ENCODE data around the gene OR5T3.
"Not testable (repeated sequence)": the region's sequence is repeated elsewhere in the genome, so short reads cannot be mapped to it uniquely, and the experiment has no call there.

OR5T3 gene

DNA sequence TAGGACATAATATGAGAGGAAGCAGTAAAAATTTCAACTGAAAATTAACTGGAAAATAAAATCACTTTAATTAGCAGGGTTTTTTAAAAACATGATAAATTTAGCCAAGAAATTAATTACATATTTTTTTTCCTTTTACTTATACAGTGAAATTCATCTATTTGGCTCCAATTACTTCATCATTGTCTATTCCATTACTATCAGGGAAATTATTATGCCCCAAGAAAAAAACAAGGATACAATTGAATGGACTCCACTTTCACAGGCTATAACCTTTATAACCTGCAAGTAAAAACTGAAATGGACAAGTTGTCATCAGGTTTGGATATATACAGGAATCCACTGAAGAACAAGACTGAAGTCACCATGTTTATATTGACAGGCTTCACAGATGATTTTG is at the start of gene OR5T3:
OR5T3 (plus strand) TSS at position 301 of the 400 bp plus-strand sequence; CDS start at position 301, 0 bp downstream.
- H3K9me3 ChIP-seq (ENCODE audit: control insufficient read depth in 2 of 2, low read length in 2 of 2) = no peaks in the 10 kb centered on the region
- no peaks in the 10 kb centered on the region for H3K36me3 ChIP-seq (ENCODE audit: control insufficient read depth in 2 of 2, insufficient read depth in 2 of 2, low read length in 2 of 2)
- H3K27me3 ChIP-seq (ENCODE audit: control insufficient read depth in 1 of 2, insufficient read depth in 2 of 2, low read length in 2 of 2) = no peaks in the 10 kb centered on the region
- no peak within 1 kb of the TSS for H3K9ac ChIP-seq (ENCODE audit: low read length in 2 of 2)
- H3K4me1 ChIP-seq (ENCODE audit: control insufficient read depth, insufficient read depth, low read length) = no peaks in the 10 kb centered on the region
- no peak within 1 kb of the TSS for H3K27ac ChIP-seq (ENCODE audit: low read length)
- H3K4me3 ChIP-seq (ENCODE audit: low read length in 2 of 2) = no peak within 1 kb of the TSS

DNA sequence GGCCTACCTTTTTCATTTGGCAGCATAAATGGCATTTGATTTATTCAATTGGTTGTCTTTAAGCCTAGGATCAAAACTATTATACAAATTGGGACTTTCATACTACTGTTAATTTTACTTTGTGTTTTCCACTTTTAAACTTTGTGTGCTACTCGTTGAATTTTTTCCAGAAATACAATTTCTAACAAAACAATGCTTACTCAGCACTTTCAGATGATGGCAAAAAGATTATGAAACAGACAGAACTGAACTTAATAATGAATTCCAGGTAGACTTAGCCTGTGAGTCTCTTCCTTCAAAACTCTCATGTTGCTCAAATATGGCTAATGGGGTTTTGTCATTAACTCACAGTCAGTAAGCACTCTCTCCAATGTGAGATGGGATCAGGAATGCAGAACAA is 44.3 kb upstream of the OR5T3 start:
- no peak overlapping the region for H3K9ac ChIP-seq (ENCODE audit: low read length in 2 of 2)
- no peaks in the 10 kb centered on the region for H3K36me3 ChIP-seq (ENCODE audit: control insufficient read depth in 2 of 2, insufficient read depth in 2 of 2, low read length in 2 of 2)
- no peaks in the 10 kb centered on the region for H3K9me3 ChIP-seq (ENCODE audit: control insufficient read depth in 2 of 2, low read length in 2 of 2)
- no peak overlapping the region for H3K27ac ChIP-seq (ENCODE audit: low read length)
- no peaks in the 10 kb centered on the region for H3K27me3 ChIP-seq (ENCODE audit: control insufficient read depth in 1 of 2, insufficient read depth in 2 of 2, low read length in 2 of 2)
- H3K4me3 ChIP-seq (ENCODE audit: low read length in 2 of 2) = no peak overlapping the region
- no peaks in the 10 kb centered on the region for H3K4me1 ChIP-seq (ENCODE audit: control insufficient read depth, insufficient read depth, low read length)

DNA sequence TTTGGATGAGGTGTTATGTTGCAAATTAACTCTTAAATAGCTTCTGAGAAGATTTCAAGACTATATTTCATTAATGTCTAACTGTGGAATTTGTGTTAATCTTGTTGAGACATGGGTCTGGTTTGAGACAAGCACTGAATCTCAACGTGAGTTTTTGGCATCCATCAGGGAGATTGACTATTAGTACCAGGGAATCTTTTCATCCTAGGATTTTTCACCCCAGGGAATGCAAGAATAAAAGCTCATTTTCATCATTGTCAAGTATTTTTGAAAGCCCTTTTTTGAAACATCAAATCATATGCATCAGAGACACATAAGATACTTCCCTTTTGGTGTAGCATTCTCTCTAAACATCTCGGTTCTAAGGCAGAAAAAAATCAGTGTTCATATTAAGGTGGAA is 37.5 kb upstream of the OR5T3 start:
- Histone ChIP-seq H3K27me3 (ENCODE audit: control insufficient read depth in 1 of 2, insufficient read depth in 2 of 2, low read length in 2 of 2) (no peaks in the 10 kb centered on the region), H3K4me3 (ENCODE audit: low read length in 2 of 2) (no peak overlapping the region), H3K27ac (ENCODE audit: low read length) (no peak overlapping the region), H3K36me3 (ENCODE audit: control insufficient read depth in 2 of 2, insufficient read depth in 2 of 2, low read length in 2 of 2) (no peaks in the 10 kb centered on the region), H3K4me1 (ENCODE audit: control insufficient read depth, insufficient read depth, low read length) (no peaks in the 10 kb centered on the region), H3K9me3 (ENCODE audit: control insufficient read depth in 2 of 2, low read length in 2 of 2) (no peaks in the 10 kb centered on the region), H3K9ac (ENCODE audit: low read length in 2 of 2) (no peak overlapping the region)

DNA sequence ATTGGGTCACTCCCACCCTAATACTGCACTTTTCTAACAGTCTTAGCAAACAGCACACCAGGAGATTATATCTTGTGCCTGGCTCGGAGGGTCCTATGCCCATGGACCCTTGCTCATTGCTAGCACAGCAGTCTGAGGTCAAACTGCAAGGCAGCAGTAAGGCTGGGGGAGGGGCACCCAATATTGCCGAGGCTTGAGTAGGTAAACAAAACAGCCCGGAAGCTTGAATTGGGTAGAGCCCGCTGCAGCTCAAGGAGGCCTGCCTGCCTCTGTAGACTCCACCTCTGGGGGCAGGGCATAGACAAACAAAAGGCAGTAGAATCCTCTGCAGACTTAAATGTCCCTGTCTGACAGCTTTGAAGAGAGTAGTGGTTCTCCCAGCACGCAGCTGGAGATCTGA is 32.3 kb upstream of the OR5T3 start:
- H3K27me3 ChIP-seq (ENCODE audit: control insufficient read depth in 1 of 2, insufficient read depth in 2 of 2, low read length in 2 of 2); H3K36me3 ChIP-seq (ENCODE audit: control insufficient read depth in 2 of 2, insufficient read depth in 2 of 2, low read length in 2 of 2); H3K27ac ChIP-seq (ENCODE audit: low read length); H3K4me3 ChIP-seq (ENCODE audit: low read length in 2 of 2); H3K9ac ChIP-seq (ENCODE audit: low read length in 2 of 2); H3K4me1 ChIP-seq (ENCODE audit: control insufficient read depth, insufficient read depth, low read length); H3K9me3 ChIP-seq (ENCODE audit: control insufficient read depth in 2 of 2, low read length in 2 of 2): not testable (repeated sequence)

DNA sequence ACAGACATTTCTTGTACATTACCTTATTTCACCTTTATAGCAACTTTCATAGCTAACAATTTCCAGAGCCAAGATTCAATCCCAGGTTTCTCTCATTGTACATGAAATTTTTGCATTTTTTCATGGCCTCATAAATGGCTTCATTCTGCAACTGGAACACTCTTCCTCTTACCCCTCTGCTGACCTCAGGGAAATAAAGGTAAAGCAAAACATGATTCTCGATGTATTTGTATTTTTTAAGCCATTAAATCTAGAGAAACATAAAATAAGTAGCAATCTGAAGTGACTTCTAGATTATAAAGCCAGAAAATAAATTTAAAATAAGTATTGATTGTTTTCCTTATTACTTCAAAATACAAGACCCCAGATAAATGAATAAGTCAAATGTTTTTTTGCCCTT is 17.9 kb upstream of the OR5T3 start, which contains the start of gene OR5T2:
OR5T2 (minus strand) TSS at position 101 of the 400 bp plus-strand sequence. CDS start 1,193 bp downstream, outside the sequence.
- Histone ChIP-seq H3K4me1 (ENCODE audit: control insufficient read depth, insufficient read depth, low read length) (no peaks in the 10 kb centered on the region), H3K27me3 (ENCODE audit: control insufficient read depth in 1 of 2, insufficient read depth in 2 of 2, low read length in 2 of 2) (no peaks in the 10 kb centered on the region), H3K4me3 (ENCODE audit: low read length in 2 of 2) (no peak within 1 kb of the TSS), H3K27ac (ENCODE audit: low read length) (no peak within 1 kb of the TSS), H3K9ac (ENCODE audit: low read length in 2 of 2) (no peak within 1 kb of the TSS), H3K9me3 (ENCODE audit: control insufficient read depth in 2 of 2, low read length in 2 of 2) (peaks cover 0 to 2% of the 10 kb centered on the region in 2 donors), H3K36me3 (ENCODE audit: control insufficient read depth in 2 of 2, insufficient read depth in 2 of 2, low read length in 2 of 2) (no peaks in the 10 kb centered on the region)

DNA sequence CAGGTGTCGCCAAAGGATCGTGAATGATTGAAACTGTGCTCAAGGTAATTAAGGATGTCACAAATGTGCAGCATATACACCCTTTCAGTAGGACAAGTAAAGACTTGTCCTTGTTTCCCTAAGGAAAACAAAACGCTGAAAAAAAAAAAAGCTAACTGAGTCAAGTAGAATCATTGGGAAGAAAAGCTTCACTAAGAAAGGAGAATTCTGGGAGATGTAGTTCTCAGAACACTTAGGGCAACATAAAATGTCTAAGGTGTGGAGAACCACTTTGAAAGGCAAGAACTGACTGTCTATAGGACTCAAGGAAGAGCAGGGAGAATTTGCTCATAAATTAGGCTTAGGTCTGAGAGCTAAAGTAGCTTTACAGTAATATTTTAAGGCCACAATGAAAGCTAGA is 19.0 kb downstream of the OR5T3 start:
- no peaks in the 10 kb centered on the region for H3K36me3 ChIP-seq (ENCODE audit: control insufficient read depth in 2 of 2, insufficient read depth in 2 of 2, low read length in 2 of 2)
- H3K9ac ChIP-seq (ENCODE audit: low read length in 2 of 2) = no peak overlapping the region
- no peak overlapping the region for H3K4me3 ChIP-seq (ENCODE audit: low read length in 2 of 2)
- H3K27me3 ChIP-seq (ENCODE audit: control insufficient read depth in 1 of 2, insufficient read depth in 2 of 2, low read length in 2 of 2) = no peaks in the 10 kb centered on the region
- no peak overlapping the region for H3K27ac ChIP-seq (ENCODE audit: low read length)
- no peaks in the 10 kb centered on the region for H3K4me1 ChIP-seq (ENCODE audit: control insufficient read depth, insufficient read depth, low read length)
- H3K9me3 ChIP-seq (ENCODE audit: control insufficient read depth in 2 of 2, low read length in 2 of 2) = no peaks in the 10 kb centered on the region

DNA sequence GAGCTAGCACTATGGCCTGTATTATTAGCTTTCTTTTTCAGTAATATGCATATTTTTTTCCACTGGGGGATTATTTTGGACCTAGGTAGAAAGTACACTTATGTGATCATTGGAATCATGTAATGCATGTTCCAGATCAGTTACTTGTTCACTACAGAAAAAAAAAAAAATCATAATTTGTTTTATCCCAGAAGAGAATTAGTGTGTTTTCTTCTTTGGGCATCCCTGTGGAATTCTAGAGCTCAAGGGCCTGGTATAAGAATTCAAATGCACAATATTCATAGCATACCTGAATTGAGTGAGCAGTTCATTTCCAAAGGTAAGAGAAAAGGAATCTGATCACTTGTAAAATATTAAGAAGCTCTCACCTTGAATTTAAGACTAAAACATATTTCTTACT is 21.8 kb downstream of the OR5T3 start, which contains the start of gene OR5T1:
OR5T1 (plus strand) TSS at position 301 of the 400 bp plus-strand sequence. CDS start 1,485 bp downstream, outside the sequence.
- Histone ChIP-seq H3K9me3 (ENCODE audit: control insufficient read depth in 2 of 2, low read length in 2 of 2) (no peaks in the 10 kb centered on the region), H3K27me3 (ENCODE audit: control insufficient read depth in 1 of 2, insufficient read depth in 2 of 2, low read length in 2 of 2) (no peaks in the 10 kb centered on the region), H3K4me3 (ENCODE audit: low read length in 2 of 2) (no peak within 1 kb of the TSS), H3K36me3 (ENCODE audit: control insufficient read depth in 2 of 2, insufficient read depth in 2 of 2, low read length in 2 of 2) (no peaks in the 10 kb centered on the region), H3K9ac (ENCODE audit: low read length in 2 of 2) (no peak within 1 kb of the TSS), H3K27ac (ENCODE audit: low read length) (no peak within 1 kb of the TSS), H3K4me1 (ENCODE audit: control insufficient read depth, insufficient read depth, low read length) (no peaks in the 10 kb centered on the region)

DNA sequence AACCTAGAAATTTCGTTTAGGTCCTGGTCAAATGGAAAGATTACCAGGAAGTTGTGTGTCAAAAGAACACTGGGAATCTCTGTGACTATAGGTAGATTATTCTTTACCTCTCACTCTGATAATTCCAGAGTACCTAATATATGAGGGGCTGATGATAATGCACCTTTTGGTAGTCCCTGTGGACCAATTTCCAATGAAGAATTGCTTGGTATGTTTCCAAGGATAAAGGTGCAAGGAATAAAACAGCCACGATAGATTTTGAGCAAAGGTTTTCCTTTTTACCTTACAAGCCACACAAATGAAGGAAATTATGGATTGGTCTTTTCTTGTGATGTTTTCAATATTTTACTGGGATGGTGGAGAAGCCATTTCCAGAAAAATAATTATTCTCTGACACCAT is 40.1 kb downstream of the OR5T3 start, which contains the start of gene OR8H1:
OR8H1 (minus strand) TSS at position 101 of the 400 bp plus-strand sequence. CDS start 1,192 bp downstream, outside the sequence.
- Histone ChIP-seq H3K9ac (ENCODE audit: low read length in 2 of 2) (no peak within 1 kb of the TSS), H3K4me3 (ENCODE audit: low read length in 2 of 2) (no peak within 1 kb of the TSS), H3K36me3 (ENCODE audit: control insufficient read depth in 2 of 2, insufficient read depth in 2 of 2, low read length in 2 of 2) (no peaks in the 10 kb centered on the region), H3K9me3 (ENCODE audit: control insufficient read depth in 2 of 2, low read length in 2 of 2) (no peaks in the 10 kb centered on the region), H3K27me3 (ENCODE audit: control insufficient read depth in 1 of 2, insufficient read depth in 2 of 2, low read length in 2 of 2) (no peaks in the 10 kb centered on the region), H3K27ac (ENCODE audit: low read length) (no peak within 1 kb of the TSS), H3K4me1 (ENCODE audit: control insufficient read depth, insufficient read depth, low read length) (no peaks in the 10 kb centered on the region)

DNA sequence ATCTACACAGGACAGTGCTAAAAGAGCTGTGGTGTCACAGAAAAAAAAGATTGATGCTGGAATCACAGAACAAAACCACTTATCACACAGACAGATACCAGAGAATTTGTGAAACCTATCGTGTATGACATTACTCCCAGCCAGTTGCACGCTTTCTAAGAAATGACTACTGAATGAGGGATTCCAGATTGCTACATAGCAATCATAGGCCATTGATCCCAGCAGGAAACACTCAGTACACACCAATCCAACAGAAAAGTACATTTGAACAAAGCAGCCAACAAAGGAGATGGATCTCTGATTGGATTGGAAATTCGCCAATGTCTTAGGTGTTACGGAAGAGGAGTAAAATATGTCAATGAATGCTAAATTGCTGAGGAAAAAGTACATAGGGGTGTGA is 44.8 kb downstream of the OR5T3 start:
- no peaks in the 10 kb centered on the region for H3K36me3 ChIP-seq (ENCODE audit: control insufficient read depth in 2 of 2, insufficient read depth in 2 of 2, low read length in 2 of 2)
- H3K4me1 ChIP-seq (ENCODE audit: control insufficient read depth, insufficient read depth, low read length) = no peaks in the 10 kb centered on the region
- H3K9me3 ChIP-seq (ENCODE audit: control insufficient read depth in 2 of 2, low read length in 2 of 2) = no peaks in the 10 kb centered on the region
- H3K9ac ChIP-seq (ENCODE audit: low read length in 2 of 2) = no peak overlapping the region
- H3K27ac ChIP-seq (ENCODE audit: low read length) = no peak overlapping the region
- no peak overlapping the region for H3K4me3 ChIP-seq (ENCODE audit: low read length in 2 of 2)
- no peaks in the 10 kb centered on the region for H3K27me3 ChIP-seq (ENCODE audit: control insufficient read depth in 1 of 2, insufficient read depth in 2 of 2, low read length in 2 of 2)
